ENCODE measurements around the gene ULK1.

The ULK1 gene

GRCh38 chr12:131940141-131940547 lies 45.7 kb downstream of the ULK1 start:
- H3K27me3 Mint-ChIP-seq (ENCODE audit: low read depth, poor library complexity), result no peaks in the 10 kb centered on the region
- no peak overlapping the region for H3K4me3 Mint-ChIP-seq
- H3K36me3 Mint-ChIP-seq (ENCODE audit: low read depth), result peaks cover 63% of the 10 kb centered on the region
- no peaks in the 10 kb centered on the region for H3K4me1 Mint-ChIP-seq
- H3K27ac Mint-ChIP-seq, result peak overlapping the region; percentile 84
- no peak for DNase-seq
- no peak for TF ChIP-seq CTCF (IDR thresholded peaks at IDR 0.05)
- no peaks in the 10 kb centered on the region for H3K9me3 Mint-ChIP-seq

GRCh38 chr12:131941116-131941986 lies 46.9 kb downstream of the ULK1 start:
- no peak for TF ChIP-seq CTCF (IDR thresholded peaks at IDR 0.05)
- Mint-ChIP-seq H3K27me3 (ENCODE audit: low read depth, poor library complexity) (no peaks in the 10 kb centered on the region), H3K4me3 (no peak overlapping the region), H3K4me1 (no peaks in the 10 kb centered on the region), H3K9me3 (no peaks in the 10 kb centered on the region), H3K36me3 (ENCODE audit: low read depth) (peaks cover 57% of the 10 kb centered on the region), H3K27ac (no peak overlapping the region)
- no peak for DNase-seq

GRCh38 chr12:131941987-131942341 lies 47.5 kb downstream of the ULK1 start:
- H3K4me1 Mint-ChIP-seq, result no peaks in the 10 kb centered on the region
- no peak for DNase-seq
- no peak for TF ChIP-seq CTCF (IDR thresholded peaks at IDR 0.05)
- H3K9me3 Mint-ChIP-seq, result no peaks in the 10 kb centered on the region
- peaks cover under 1% of the 10 kb centered on the region for H3K27me3 Mint-ChIP-seq (ENCODE audit: low read depth, poor library complexity)
- H3K36me3 Mint-ChIP-seq (ENCODE audit: low read depth), result peaks cover 53% of the 10 kb centered on the region
- no peak overlapping the region for H3K27ac Mint-ChIP-seq
- H3K4me3 Mint-ChIP-seq, result no peak overlapping the region

- no peak overlapping the region for H3K27ac Mint-ChIP-seq
These were observed 48.2 kb downstream of the ULK1 start for GRCh38 chr12:131942671-131943070.

GRCh38 chr12:131943389-131943788 lies 49.0 kb downstream of the ULK1 start:
- peaks cover 43% of the 10 kb centered on the region for H3K36me3 Mint-ChIP-seq (ENCODE audit: low read depth)
- no peak for DNase-seq
- H3K4me3 Mint-ChIP-seq, result no peak overlapping the region
- no peaks in the 10 kb centered on the region for H3K9me3 Mint-ChIP-seq
- H3K27ac Mint-ChIP-seq, result no peak overlapping the region
- TF ChIP-seq CTCF (IDR thresholded peaks at IDR 0.05), result no peak
- H3K27me3 Mint-ChIP-seq (ENCODE audit: low read depth, poor library complexity), result peaks cover 6% of the 10 kb centered on the region
- peaks cover 13% of the 10 kb centered on the region for H3K4me1 Mint-ChIP-seq

More at GRCh38 chr12:131942671-131943070, 48.2 kb downstream of the ULK1 start:
- Mint-ChIP-seq H3K27me3 (ENCODE audit: low read depth, poor library complexity) (peaks cover 6% of the 10 kb centered on the region), H3K9me3 (no peaks in the 10 kb centered on the region), H3K36me3 (ENCODE audit: low read depth) (peaks cover 48% of the 10 kb centered on the region), H3K4me3 (no peak overlapping the region), H3K4me1 (peaks cover 6% of the 10 kb centered on the region)
- no peak for DNase-seq
- no peak for TF ChIP-seq CTCF (IDR thresholded peaks at IDR 0.05)

GRCh38 chr12:131943876-131944275 lies 49.5 kb downstream of the ULK1 start:
- Mint-ChIP-seq H3K27me3 (ENCODE audit: low read depth, poor library complexity) (peaks cover 6% of the 10 kb centered on the region), H3K4me3 (no peak overlapping the region), H3K4me1 (peaks cover 15% of the 10 kb centered on the region), H3K36me3 (ENCODE audit: low read depth) (peaks cover 42% of the 10 kb centered on the region), H3K9me3 (no peaks in the 10 kb centered on the region), H3K27ac (no peak overlapping the region)
- TF ChIP-seq CTCF (IDR thresholded peaks at IDR 0.05), result no peak
- DNase-seq, result no peak
